Adrenal gland (tissue), 12 donors: ENCODE data around the gene GLDC. TPM values are rescaled to one million over a fixed set of nuclear protein-coding genes. Genes with fewer than 3 reads are reported as not detected.

ENCODE experiments used
- DNase-seq, 7 donors: peaks; one replicate each; pipeline ENCODE4 v3.0.0-alpha.2; 2019 to 2020
- H3K27ac ChIP-seq, 5 donors: fragments of 200-600 bp; sonication (generic) in 4 of 5; 1 replicate in 3 of 5; 2 replicates in 2 of 5; pipeline versions ENCODE4 v1.5.1 to v1.8.0; 2016 to 2020; ENCODE audit warnings: mild to moderate bottlenecking in 1 of 5
- H3K27me3 ChIP-seq: fragments of 200-600 bp; 2 replicates; pipeline ENCODE4 v1.8.0; 2021
- H3K36me3 ChIP-seq, 2 donors: fragments of 200-600 bp; replicated peaks in 1 of 2; 1 replicate in 1 of 2; 2 replicates in 1 of 2; pipeline versions ENCODE4 v1.5.1 to v1.8.0; 2018 to 2022
- H3K4me1 ChIP-seq, 2 donors: fragments of 200-600 bp; replicated peaks in 1 of 2; 1 replicate in 1 of 2; 2 replicates in 1 of 2; pipeline versions ENCODE4 v1.5.1 to v1.8.0; 2018 to 2021
- H3K4me3 ChIP-seq, 4 donors: fragments of 200-600 bp; sonication (generic) in 3 of 4; one replicate each; pipeline ENCODE4 v1.5.1; 2016 to 2018
- H3K9me3 ChIP-seq, 3 donors: fragments of 200-600 bp; sonication (generic) in 1 of 3; replicated peaks in 1 of 3; 1 replicate in 2 of 3; 2 replicates in 1 of 3; pipeline versions ENCODE4 v1.5.1 to v1.8.0; 2016 to 2021
- POLR2A ChIP-seq, 2 donors: fragments of 450-650 bp; IDR thresholded peaks; one replicate each; pipeline ENCODE4 v1.6.1; 2017; ENCODE audit warnings: antibody characterized with exemption in 2 of 2, mild to moderate bottlenecking in 2 of 2, moderate library complexity in 1 of 2
- WGBS, 4 donors: extraction: QIAGEN DNeasy Blood & Tissue Kit in 2 of 4; methylation state at CpG; one replicate each; pipeline versions ENCODE4 v1.1.5 to v1.1.7; 2013 to 2017; 5-methylcytosine and 5-hydroxymethylcytosine counted together
- intact Hi-C, 2 donors: fragments of 100-400 bp; cut with DNase I; formaldehyde crosslinking; loops; one replicate each; pipeline versions ENCODE4 v1.14.1 to v1.15.0; 2022 to 2023
- polyA plus RNA-seq, 3 donors: library from polyadenylated mRNA; stranded (reverse); fragments of 200-250 nt in 2 of 3; fragments of 350-450 nt in 1 of 3; fragmentation: Illumina TruSeq in 1 of 3; extraction: RNeasy Lipid Tissue Mini Kit (QIAGEN cat#74804) in 1 of 3; gene quantifications; one replicate each; pipeline ENCODE4 v1.2.3, GENCODE V29; 2013 to 2014
- total RNA-seq, 9 donors: library from RNA; depleted of rRNA in 4 of 9; stranded (reverse); fragments of >200 nt in 4 of 9; fragments of 120-200 nt in 1 of 9; fragmentation: NEBNext Ultra II Directional in 1 of 9; extraction: Animal tissue kit (Norgen Biotek cat#: 25700) in 1 of 9; gene quantifications; one replicate each; pipeline versions ENCODE4 v1.1.0 to v1.2.4, GENCODE V29; 2013 to 2023
- TF ChIP-seq, protein P1 (sequence below), 6 experiments: fragments of 450-650 bp in 4 of 6; fragments of 200-600 bp in 2 of 6; sonication (generic) in 1 of 6; IDR thresholded peaks; 1 replicate in 5 of 6; 2 replicates in 1 of 6; pipeline versions ENCODE4 v1.5.1 to v1.8.0; 2016 to 2021; ENCODE audit warnings: antibody characterized with exemption in 6 of 6, mild to moderate bottlenecking in 2 of 6, moderate library complexity in 1 of 6
- donor health status: healthy with polysubstance abuse.
- donor health status: Bipolar disorder and iron deficiency.
- donor health status: DM: yes; HTN: yes; CAD: no.
- donor health status: DM: no; HTN: no; CAD: no.
- donor health status: DM: no; HTN: no; CAD: no.
- donor health status: DM: yes; HTN: yes; CAD: no.

The GLDC gene
- total and polyA plus RNA-seq, 12 donors: 0.14 to 1.3 (median 0.36) TPM; not detected in 2

DNA sequence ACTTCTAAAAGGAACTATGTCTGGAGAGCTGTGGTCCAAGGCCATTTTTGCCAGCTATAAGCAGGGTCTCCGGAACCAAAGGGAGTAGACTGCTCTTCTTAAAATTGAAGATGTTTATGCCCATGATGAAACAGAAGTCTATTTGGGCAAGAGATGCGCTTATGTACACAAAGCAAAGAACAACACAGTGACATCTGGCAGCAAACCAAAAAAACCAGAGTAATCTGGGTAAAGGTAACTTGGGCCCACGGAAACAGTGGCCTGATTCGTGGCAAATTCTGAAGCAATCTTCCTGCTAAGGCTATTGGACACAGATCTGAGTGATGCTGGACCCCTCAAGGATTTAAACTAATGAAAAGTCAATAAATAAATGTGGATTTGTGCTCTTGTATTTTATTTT is 29.7 kb upstream of the GLDC start:
- Histone ChIP-seq H3K27ac (no peak overlapping the region), H3K9me3 (no peaks in the 10 kb centered on the region), H3K4me1 (peaks cover 0 to under 1% of the 10 kb centered on the region in 2 donors), H3K4me3 (no peak overlapping the region), H3K36me3 (no peaks in the 10 kb centered on the region), H3K27me3 (no peaks in the 10 kb centered on the region)
- TF ChIP-seq POLR2A (IDR thresholded peaks at IDR 0.05): no peak
- TF ChIP-seq, protein P1, sequence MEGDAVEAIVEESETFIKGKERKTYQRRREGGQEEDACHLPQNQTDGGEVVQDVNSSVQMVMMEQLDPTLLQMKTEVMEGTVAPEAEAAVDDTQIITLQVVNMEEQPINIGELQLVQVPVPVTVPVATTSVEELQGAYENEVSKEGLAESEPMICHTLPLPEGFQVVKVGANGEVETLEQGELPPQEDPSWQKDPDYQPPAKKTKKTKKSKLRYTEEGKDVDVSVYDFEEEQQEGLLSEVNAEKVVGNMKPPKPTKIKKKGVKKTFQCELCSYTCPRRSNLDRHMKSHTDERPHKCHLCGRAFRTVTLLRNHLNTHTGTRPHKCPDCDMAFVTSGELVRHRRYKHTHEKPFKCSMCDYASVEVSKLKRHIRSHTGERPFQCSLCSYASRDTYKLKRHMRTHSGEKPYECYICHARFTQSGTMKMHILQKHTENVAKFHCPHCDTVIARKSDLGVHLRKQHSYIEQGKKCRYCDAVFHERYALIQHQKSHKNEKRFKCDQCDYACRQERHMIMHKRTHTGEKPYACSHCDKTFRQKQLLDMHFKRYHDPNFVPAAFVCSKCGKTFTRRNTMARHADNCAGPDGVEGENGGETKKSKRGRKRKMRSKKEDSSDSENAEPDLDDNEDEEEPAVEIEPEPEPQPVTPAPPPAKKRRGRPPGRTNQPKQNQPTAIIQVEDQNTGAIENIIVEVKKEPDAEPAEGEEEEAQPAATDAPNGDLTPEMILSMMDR (IDR thresholded peaks at IDR 0.05): no peak
- intact Hi-C loops: loop anchor here in 1 of 2 donors (10.0 kb wide), 2 partner anchors 90 to 320 kb away; no protein-coding TSS in a partner anchor
- 86 to 95% (median 89%) methylated on average over 4 of the region's 4 CpGs for WGBS, 4 donors
- no peak for DNase-seq

DNA sequence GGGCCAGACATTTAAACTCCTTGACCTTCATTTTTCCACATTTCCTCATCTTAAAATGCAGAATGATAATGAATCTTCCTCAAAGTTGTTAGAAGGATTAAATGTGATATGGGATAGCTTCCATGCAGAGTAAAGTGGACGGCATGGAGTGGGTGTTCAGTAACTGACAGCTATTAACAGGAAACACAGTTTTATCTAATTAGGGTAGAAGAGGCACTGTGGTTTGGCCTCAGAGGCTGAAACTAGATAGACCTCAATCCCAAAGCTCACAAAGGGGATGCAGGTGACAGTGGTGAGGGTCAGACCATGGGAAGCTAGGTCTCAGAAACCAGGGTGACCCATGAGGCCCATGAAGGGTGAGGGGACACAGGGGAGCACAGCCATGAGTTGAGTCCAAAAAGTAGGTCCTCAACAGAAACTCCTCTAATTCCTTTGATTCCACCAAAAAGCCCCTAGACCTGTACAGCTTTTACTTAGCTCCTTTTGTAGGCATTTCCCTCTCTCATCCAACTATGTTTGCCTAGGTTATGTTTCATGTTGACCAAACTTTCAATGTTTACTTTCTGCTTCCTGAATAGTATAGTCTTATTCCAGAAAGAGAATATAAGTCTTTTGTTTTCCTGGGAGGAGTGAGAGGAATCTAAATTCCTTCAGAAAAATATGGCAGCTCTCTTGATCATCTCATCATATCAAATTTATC is 27.9 kb upstream of the GLDC start:
- no peaks in the 10 kb centered on the region for H3K4me1 ChIP-seq
- H3K9me3 ChIP-seq: no peaks in the 10 kb centered on the region
- intact Hi-C loops: loop anchor here in 1 of 2 donors (10.0 kb wide), 2 partner anchors 89 to 319 kb away; no protein-coding TSS in a partner anchor
- no peak overlapping the region for H3K27ac ChIP-seq
- H3K27me3 ChIP-seq: no peaks in the 10 kb centered on the region
- DNase-seq: no peak
- no peak overlapping the region for H3K4me3 ChIP-seq
- 65 to 89% (median 78%) methylated on average over 1 of the region's 1 CpG for WGBS, 4 donors
- TF ChIP-seq, protein P1 (IDR thresholded peaks at IDR 0.05): no peak
- no peak for TF ChIP-seq POLR2A (IDR thresholded peaks at IDR 0.05)
- no peaks in the 10 kb centered on the region for H3K36me3 ChIP-seq

DNA sequence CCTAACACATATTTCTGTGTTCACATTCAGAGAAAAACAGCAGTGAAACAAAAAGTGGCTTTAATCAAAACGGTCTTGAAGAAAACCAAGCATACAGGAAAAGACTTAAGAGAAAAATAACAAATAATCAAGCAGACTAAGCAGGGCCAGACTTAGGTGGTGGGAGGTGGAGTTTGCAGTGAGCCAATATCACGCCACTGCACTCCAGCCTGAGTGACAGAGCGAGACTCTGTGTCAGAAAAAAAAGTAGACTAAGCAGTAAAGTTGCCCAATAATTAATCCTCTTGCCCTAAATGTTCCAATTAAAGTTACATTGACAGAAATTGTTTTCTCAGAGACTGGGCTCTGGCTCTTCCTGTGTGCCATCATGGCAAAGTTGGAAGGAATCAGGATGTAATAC is 26.6 kb upstream of the GLDC start:
- Histone ChIP-seq H3K27me3 (no peaks in the 10 kb centered on the region), H3K9me3 (no peaks in the 10 kb centered on the region), H3K27ac (no peak overlapping the region), H3K4me1 (no peaks in the 10 kb centered on the region), H3K36me3 (no peaks in the 10 kb centered on the region), H3K4me3 (no peak overlapping the region)
- DNase-seq: no peak
- TF ChIP-seq POLR2A (IDR thresholded peaks at IDR 0.05): no peak
- TF ChIP-seq, protein P1 (IDR thresholded peaks at IDR 0.05): no peak
- 69 to 79% (median 73%) methylated on average over 3 of the region's 3 CpGs for WGBS, 4 donors
- intact Hi-C loops: loop anchor here in 1 of 2 donors (10.0 kb wide), 2 partner anchors 87 to 317 kb away; no protein-coding TSS in a partner anchor

DNA sequence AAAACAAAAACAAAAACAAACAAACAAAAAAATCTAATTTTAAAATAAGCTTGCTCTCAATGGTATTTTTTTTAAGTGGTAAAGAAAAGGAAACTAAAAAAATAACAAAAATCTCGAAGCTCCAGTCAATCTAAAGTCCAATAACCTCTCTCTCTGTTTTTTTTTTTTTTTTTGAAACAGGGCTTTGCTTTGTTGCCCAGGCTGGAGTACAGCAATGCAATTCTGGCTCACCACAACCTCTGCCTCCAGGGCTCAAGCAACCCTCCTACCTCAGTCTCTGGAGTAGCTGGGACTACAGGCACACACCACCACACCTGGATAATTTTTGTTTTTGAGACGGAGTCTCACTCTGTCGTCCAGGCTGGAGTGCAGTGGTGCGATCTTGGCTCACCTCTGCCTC is 25.9 kb upstream of the GLDC start:
- Histone ChIP-seq H3K9me3 (no peaks in the 10 kb centered on the region), H3K27me3 (no peaks in the 10 kb centered on the region), H3K4me1 (no peaks in the 10 kb centered on the region), H3K27ac (no peak overlapping the region), H3K36me3 (no peaks in the 10 kb centered on the region), H3K4me3 (no peak overlapping the region)
- TF ChIP-seq, protein P1 (IDR thresholded peaks at IDR 0.05): no peak
- no peak for TF ChIP-seq POLR2A (IDR thresholded peaks at IDR 0.05)
- 75 to 90% (median 83%) methylated on average over 4 of the region's 4 CpGs for WGBS, 4 donors
- no peak for DNase-seq
- intact Hi-C loops: loop anchor here in 1 of 2 donors (10.0 kb wide), 2 partner anchors 87 to 317 kb away; no protein-coding TSS in a partner anchor
